HEK293 (cell line): ENCODE measurements around the gene GLIS1.

Experiments used
- CTCF ChIP-seq: fragments of 450-650 bp; formaldehyde crosslinking; IDR thresholded peaks from 2 replicates; pipeline ENCODE4 v1.5.1; 2016; ENCODE audit warnings: missing biosample characterization, missing genetic modification characterization
- ZBTB10 ChIP-seq: fragments of 450-650 bp; formaldehyde crosslinking; IDR thresholded peaks from 2 replicates; pipeline ENCODE4 v1.5.1; 2016; ENCODE audit warnings: missing biosample characterization, missing genetic modification characterization
- ZNF24 ChIP-seq: fragments of 450-650 bp; formaldehyde crosslinking; IDR thresholded peaks from 2 replicates; pipeline ENCODE4 v1.5.1; 2016; ENCODE audit warnings: missing biosample characterization, missing genetic modification characterization

GRCh38 chr1:53495633-53496345 lies 243.2 kb downstream of the GLIS1 start:
- no peak for TF ChIP-seq ZNF24
- TF ChIP-seq ZBTB10 (tag by site-specific recombination): no peak
- no peak for TF ChIP-seq CTCF (tag by site-specific recombination)
